OCI-LY3 (cell line): ENCODE data around the gene KIF1A.

Experiments
- H2AFZ ChIP-seq: fragments of 200-600, 300-600 bp; shearing (Covaris generic); 2 replicates; pipeline ENCODE4 v1.6.0; 2014; ENCODE audit warnings: antibody characterized with exemption, low read depth, low read length
- H3K27ac ChIP-seq: fragments of 200-600, 300-600 bp; sonication (generic); 2 replicates; pipeline ENCODE4 v1.5.1; 2014; ENCODE audit warnings: mild to moderate bottlenecking, low read length, moderate library complexity, mixed read lengths
- H3K27me3 ChIP-seq: fragments of 200-600, 300-600 bp; sonication (generic); 2 replicates; pipeline ENCODE4 v1.6.1; 2014; ENCODE audit warnings: low read depth, low read length, mixed read lengths
- H3K36me3 ChIP-seq: fragments of 200-600, 300-600 bp; sonication (generic); replicated peaks from 2 replicates; pipeline ENCODE3; 2014; ENCODE audit warnings: low read depth, low read length, mixed read lengths
- H3K4me1 ChIP-seq: fragments of 300-600, 200-600 bp; sonication (generic); 2 replicates; pipeline ENCODE4 v1.6.1; 2014; ENCODE audit warnings: low read length, mixed read lengths
- H3K4me2 ChIP-seq: fragments of 200-600, 300-600 bp; sonication (generic); 2 replicates; pipeline ENCODE4 v1.6.1; 2014; ENCODE audit warnings: low read length, mixed read lengths
- H3K4me3 ChIP-seq: fragments of 300-600, 200-600 bp; sonication (generic); 2 replicates; pipeline ENCODE4 v1.5.1; 2014; ENCODE audit warnings: antibody characterized with exemption, mild to moderate bottlenecking, low read length, moderate library complexity
- H3K79me2 ChIP-seq: fragments of 300-600, 200-600 bp; shearing (Covaris generic); 2 replicates; pipeline ENCODE4 v1.6.1; 2014; ENCODE audit warnings: mild to moderate bottlenecking, low read length, mixed read lengths
- H3K9ac ChIP-seq: fragments of 300-600, 200-600 bp; shearing (Covaris generic); 2 replicates; pipeline ENCODE4 v1.6.0; 2014; ENCODE audit warnings: mild to moderate bottlenecking, low read length, moderate library complexity
- H3K9me3 ChIP-seq: fragments of 200-600, 300-600 bp; shearing (Covaris generic); 2 replicates; pipeline ENCODE4 v1.6.1; 2014; ENCODE audit warnings: low read length, mixed read lengths; ENCODE audit not compliant: insufficient read depth
- H4K20me1 ChIP-seq: fragments of 200-600, 300-600 bp; sonication (generic); 2 replicates; pipeline ENCODE4 v1.6.1; 2016; ENCODE audit warnings: low read length, mixed read lengths; ENCODE audit not compliant: insufficient read depth
- EZH2phosphoT487 ChIP-seq: fragments of 200-600 bp; shearing (Covaris generic); IDR thresholded peaks from 2 replicates; pipeline ENCODE4 v1.6.1; 2018; ENCODE audit warnings: antibody characterized with exemption, mixed run types, low read depth
- TF ChIP-seq, protein P1 (sequence below): fragments of 200-600, 300-600 bp; sonication (generic); IDR thresholded peaks from 2 replicates; pipeline ENCODE4 v1.5.1; 2014; ENCODE audit warnings: antibody characterized with exemption, low read length, low read depth

Gene KIF1A

DNA sequence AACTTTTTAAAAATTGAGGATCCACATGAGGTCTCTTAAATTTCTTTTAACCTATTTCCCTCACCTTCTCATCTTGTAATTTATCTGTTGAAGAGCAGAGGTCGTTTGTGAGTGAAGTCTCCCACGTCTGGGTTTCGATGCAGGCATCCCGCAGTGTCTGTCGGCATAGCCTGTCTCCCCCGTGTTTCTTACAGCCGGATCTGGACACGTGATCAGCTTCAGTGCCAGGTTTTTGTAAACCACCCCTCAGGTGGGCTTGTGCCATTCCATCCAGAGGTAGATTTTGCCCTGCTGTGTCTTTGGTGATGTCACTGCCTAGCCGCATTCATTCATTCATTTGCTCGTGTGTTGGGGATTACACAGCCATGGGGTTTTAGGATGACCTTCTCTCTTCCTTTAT is 112.2 kb downstream of the KIF1A start:
- H3K27me3 ChIP-seq: no peaks in the 10 kb centered on the region
- H3K79me2 ChIP-seq: no peaks in the 10 kb centered on the region

DNA sequence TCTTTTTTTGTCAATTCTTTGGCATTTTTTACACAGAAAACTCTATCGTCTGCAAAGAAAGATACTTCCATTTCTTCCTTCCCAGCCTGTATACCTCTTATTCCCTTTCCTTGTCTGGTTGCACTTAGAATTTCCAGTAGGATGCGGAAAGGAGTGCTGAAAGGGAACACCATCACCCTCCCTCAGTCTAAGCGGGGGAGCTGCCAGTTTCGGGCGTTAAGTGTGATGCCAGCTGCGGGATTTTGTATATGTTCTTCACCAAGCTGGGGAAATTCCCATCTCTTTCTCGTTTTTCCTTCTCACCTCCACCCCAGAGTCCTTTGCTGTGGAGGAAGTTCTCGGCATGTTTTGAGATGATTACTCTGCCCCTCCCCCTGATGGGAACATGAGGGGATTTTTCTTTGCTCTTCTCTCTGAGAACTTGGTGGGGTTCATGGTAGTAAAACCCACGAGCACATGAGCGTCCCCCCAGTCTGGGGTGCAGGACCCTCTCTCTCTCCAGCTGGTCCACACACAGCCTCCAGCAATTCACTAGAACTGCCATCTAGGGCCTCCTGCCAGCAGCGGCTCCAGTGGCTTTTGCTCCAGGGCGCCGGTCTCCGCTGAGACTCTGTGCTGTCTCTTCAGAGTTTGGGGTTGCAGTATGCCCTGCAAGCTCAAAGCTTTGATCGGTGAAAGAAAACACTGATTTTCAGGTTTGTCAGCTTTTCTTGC is 112.8 kb downstream of the KIF1A start:
- H3K4me1 ChIP-seq: no peaks in the 10 kb centered on the region
- no peaks in the 10 kb centered on the region for H3K9me3 ChIP-seq
- no peak for TF ChIP-seq EZH2phosphoT487
- TF ChIP-seq, protein P1, sequence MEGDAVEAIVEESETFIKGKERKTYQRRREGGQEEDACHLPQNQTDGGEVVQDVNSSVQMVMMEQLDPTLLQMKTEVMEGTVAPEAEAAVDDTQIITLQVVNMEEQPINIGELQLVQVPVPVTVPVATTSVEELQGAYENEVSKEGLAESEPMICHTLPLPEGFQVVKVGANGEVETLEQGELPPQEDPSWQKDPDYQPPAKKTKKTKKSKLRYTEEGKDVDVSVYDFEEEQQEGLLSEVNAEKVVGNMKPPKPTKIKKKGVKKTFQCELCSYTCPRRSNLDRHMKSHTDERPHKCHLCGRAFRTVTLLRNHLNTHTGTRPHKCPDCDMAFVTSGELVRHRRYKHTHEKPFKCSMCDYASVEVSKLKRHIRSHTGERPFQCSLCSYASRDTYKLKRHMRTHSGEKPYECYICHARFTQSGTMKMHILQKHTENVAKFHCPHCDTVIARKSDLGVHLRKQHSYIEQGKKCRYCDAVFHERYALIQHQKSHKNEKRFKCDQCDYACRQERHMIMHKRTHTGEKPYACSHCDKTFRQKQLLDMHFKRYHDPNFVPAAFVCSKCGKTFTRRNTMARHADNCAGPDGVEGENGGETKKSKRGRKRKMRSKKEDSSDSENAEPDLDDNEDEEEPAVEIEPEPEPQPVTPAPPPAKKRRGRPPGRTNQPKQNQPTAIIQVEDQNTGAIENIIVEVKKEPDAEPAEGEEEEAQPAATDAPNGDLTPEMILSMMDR: no peak
- H3K27ac ChIP-seq: no peak overlapping the region
- no peaks in the 10 kb centered on the region for H3K27me3 ChIP-seq
- H3K36me3 ChIP-seq: no peaks in the 10 kb centered on the region
- H3K4me2 ChIP-seq: no peak overlapping the region
- no peaks in the 10 kb centered on the region for H3K79me2 ChIP-seq
- H2AFZ ChIP-seq: no peak overlapping the region
- no peaks in the 10 kb centered on the region for H4K20me1 ChIP-seq
- H3K4me3 ChIP-seq: no peak overlapping the region
- H3K9ac ChIP-seq: no peak overlapping the region

More for the DNA sequence above, 112.2 kb downstream of the KIF1A start:
- Histone ChIP-seq H3K4me1 (no peaks in the 10 kb centered on the region), H3K4me2 (no peak overlapping the region), H3K36me3 (no peaks in the 10 kb centered on the region), H3K9me3 (no peaks in the 10 kb centered on the region), H3K4me3 (no peak overlapping the region), H3K9ac (no peak overlapping the region), H4K20me1 (no peaks in the 10 kb centered on the region), H3K27ac (no peak overlapping the region), H2AFZ (no peak overlapping the region)
- TF ChIP-seq, protein P1: no peak
- no peak for TF ChIP-seq EZH2phosphoT487

DNA sequence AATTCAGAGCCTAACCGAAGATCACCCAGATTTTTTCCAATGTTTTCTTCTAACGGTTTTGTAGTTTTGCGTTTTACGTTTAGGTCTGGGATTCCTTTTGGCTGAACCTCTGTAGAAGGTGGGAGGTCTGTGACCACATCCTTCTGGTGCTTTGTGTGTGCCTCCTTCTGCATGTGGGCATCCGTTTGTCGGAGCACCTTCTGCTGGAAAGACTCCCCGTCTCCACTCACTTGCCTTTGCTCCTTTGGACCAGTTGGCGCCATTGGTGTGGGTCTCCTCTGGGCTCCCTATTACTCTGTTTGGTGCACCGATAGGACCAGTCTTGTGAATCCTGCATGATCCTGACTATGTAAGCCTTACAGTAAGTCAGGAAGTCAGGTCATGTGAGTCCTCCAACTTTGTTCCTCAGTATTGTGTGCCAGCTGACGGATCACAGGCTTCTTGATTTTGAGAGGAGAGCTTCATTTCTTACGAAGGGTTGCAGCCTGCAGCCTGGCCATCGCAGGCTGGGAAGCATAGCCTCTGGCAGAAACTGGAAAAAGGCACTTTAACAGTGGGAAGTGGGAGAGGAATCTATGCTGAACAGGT is 114.7 kb downstream of the KIF1A start:
- Histone ChIP-seq H2AFZ (no peak overlapping the region), H3K79me2 (no peaks in the 10 kb centered on the region), H3K4me2 (no peak overlapping the region), H4K20me1 (no peaks in the 10 kb centered on the region), H3K27ac (no peak overlapping the region), H3K27me3 (no peaks in the 10 kb centered on the region), H3K4me1 (no peaks in the 10 kb centered on the region), H3K4me3 (no peak overlapping the region), H3K36me3 (no peaks in the 10 kb centered on the region), H3K9ac (no peak overlapping the region), H3K9me3 (no peaks in the 10 kb centered on the region)
- no peak for TF ChIP-seq EZH2phosphoT487

DNA sequence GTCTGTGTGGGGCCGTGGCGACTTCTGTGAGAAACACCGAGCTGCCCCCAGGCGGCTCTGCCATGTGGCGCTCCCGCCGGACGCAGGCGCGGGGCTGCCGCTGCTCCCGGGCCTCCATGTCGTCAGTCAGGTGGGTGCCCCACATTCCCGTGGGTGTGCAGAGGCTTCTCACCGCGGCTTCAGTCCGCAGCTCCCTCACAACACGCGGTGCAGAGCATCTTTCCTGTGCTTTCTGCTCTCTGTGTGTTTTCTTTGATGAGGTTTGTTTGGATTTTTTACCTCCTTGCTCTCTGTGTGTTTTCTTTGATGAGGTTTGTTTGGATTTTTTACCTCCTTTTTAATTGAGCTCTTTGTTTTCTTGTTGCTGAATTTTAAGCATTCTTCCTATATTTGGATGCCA is 115.4 kb downstream of the KIF1A start:
- Histone ChIP-seq H3K79me2 (no peaks in the 10 kb centered on the region), H3K36me3 (no peaks in the 10 kb centered on the region), H3K4me1 (no peaks in the 10 kb centered on the region), H3K4me2 (no peak overlapping the region), H3K9ac (no peak overlapping the region), H3K27ac (no peak overlapping the region), H3K4me3 (no peak overlapping the region), H2AFZ (no peak overlapping the region), H3K9me3 (no peaks in the 10 kb centered on the region), H4K20me1 (no peaks in the 10 kb centered on the region), H3K27me3 (no peaks in the 10 kb centered on the region)
- TF ChIP-seq EZH2phosphoT487: no peak
- TF ChIP-seq, protein P1: no peak
